NAMALWA (cell line): ENCODE measurements around the gene RDH14.

ENCODE experiments used
- DNase-seq: peaks from one replicate; pipeline ENCODE4 v3.0.0-alpha.2; 2015; ENCODE audit warnings: low spot score

The RDH14 gene, protein sequence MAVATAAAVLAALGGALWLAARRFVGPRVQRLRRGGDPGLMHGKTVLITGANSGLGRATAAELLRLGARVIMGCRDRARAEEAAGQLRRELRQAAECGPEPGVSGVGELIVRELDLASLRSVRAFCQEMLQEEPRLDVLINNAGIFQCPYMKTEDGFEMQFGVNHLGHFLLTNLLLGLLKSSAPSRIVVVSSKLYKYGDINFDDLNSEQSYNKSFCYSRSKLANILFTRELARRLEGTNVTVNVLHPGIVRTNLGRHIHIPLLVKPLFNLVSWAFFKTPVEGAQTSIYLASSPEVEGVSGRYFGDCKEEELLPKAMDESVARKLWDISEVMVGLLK

GRCh38 chr2:18560031-18560796 lies at the start of gene RDH14:
Gene RDH14 (minus strand): TSS chr2:18560653. CDS start chr2:18560572, 81 bp downstream.
- DNase-seq = peak; percentile 93

GRCh38 chr2:18610090-18610489 lies 49.6 kb upstream of the RDH14 start:
- no peak for DNase-seq

DNA sequence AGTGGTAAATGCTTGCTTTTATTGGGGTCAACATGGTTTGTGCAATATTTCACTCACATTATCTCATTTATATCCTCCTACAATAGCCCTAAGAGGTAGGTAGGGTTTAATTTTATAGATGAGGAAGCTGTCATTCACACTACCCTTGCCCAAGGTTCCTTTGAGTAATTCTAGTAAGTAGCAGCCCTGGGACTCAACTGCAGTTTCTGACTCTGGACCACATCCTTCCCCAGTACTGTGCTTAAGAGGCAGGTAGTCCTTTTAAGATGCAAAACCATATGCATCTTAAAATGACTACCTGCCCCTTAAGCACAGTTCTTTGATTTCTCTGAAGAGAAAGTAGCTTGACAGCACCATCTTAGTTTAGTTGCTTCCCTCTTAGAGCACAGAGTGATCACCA lies 44.7 kb upstream of the RDH14 start:
- DNase-seq = no peak

- no peak for DNase-seq
Measured at GRCh38 chr2:18604531-18604885, 44.1 kb upstream of the RDH14 start.

DNA sequence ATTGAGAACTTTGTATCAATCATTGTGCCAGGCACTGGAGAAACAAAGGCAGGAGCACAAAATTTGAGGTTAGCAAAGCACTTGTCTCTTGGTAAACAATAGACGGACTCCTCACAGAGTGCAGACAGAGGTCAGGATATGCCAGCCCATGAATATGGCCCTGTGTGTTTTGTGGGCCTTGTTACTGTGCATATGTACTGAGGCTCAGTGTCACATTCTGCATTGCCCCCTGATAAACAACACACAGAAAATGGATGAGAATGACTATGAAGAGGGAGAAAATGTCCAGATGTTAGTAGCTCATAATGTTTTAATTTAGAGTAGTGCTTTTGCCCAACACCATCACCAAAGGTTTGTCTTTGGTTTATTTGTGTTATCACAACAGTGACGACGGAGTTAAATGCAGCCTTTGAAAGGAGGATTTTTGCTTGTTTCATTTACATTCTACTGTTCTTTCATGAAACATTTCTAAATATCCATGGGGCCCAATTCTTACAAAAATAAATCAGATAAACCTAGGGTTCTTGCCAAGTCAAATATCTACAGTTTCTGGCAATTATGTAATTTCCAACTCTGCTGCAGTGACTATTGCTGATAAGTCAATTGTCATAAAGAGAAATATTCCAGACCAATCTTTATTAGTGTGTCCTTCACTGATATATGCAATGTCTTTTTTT lies 43.5 kb upstream of the RDH14 start:
- no peak for DNase-seq

DNA sequence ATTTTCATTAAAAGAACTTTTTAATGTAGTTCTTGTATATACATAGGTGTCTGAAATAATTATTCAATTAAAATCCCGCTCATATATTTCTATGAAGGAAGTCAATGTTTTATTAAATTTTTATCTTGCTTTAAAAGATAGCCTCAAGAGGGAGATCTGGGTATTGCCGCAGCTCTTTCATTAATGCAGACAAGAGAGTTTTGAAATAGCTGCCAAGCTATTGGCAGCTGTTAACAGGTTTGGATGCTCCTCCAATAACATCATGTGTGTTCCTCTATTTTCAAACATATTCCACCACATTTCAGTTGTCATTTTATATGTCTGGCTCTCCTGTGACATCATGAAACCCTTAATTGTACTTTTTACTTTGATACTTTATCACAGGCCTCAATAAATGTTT lies 41.8 kb upstream of the RDH14 start:
- no peak for DNase-seq

GRCh38 chr2:18600255-18600613 lies 39.8 kb upstream of the RDH14 start:
- peak; percentile 1 for DNase-seq

- no peak for DNase-seq
Measured at GRCh38 chr2:18599509-18600254, 39.2 kb upstream of the RDH14 start.

DNA sequence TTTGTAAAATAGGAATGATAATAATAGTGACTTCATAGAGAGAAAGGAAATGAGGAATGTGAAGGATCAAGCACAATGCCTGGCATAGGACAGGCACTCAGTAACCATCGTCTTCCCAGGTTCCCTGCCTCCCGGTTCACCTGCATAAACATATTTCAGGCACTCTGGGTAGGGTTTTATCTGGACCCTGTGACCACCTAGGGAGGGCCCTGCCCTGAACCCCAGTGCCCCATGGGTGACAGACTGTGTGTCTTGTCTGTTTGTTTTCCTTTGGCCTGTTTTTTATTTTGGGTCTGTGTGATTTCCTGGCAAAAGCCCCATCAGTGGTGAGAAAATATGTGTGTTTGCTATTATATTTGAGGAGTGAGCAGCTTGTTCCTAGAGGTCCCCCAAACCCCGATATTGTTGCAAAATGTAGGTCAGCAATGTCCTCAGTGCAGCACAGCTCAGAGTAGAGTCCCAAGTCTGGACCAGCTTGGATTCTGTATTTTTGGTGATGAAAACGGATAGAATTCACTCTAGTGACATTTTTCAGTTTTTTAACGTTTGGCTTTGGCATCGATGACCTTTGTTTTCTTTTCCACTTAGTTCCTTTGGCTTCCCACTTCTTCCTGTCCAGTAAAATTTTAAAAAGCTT lies 38.5 kb upstream of the RDH14 start:
- DNase-seq = no peak

- no peak for DNase-seq
Measured at GRCh38 chr2:18597618-18598017, 37.2 kb upstream of the RDH14 start.

DNA sequence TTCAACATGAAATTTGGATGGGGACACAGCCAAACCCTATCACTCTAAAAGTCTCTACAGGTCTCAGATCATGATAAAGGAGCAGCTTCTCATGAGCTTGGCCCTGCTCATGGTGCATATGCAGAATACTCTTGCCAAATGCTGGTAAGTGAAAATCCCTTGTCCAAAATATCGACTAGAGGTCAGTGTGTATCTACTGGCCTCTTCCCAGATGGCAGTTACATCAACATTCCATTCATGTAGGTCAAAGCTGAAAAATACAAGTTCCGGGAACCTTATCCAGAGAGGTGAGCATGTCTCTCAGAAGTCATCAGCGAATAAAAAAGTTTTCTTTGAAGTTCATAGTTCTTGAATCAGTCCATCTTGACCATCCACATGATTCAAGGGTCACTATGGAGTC lies 36.5 kb upstream of the RDH14 start:
- DNase-seq = no peak

- DNase-seq = no peak
Measured at GRCh38 chr2:18593496-18593895, 33.0 kb upstream of the RDH14 start.

DNA sequence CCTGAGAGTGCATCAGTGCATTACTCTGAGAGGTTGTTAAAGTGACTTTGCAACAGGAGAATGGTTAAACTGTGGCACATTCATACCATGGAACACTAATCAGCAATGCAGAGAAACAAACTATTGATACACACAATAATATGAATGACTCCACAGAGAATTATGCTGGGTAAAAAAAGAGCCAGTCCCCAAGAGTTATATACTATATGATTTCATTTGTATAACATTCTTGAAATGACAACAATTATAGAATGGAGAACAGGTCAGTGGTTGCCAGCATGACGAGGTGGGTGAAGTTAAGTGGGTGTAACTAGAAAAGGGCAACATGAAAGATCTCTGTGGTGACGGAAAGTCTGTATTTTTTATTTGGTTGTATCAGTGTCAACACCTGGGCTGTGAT lies 31.9 kb upstream of the RDH14 start:
- no peak for DNase-seq

DNA sequence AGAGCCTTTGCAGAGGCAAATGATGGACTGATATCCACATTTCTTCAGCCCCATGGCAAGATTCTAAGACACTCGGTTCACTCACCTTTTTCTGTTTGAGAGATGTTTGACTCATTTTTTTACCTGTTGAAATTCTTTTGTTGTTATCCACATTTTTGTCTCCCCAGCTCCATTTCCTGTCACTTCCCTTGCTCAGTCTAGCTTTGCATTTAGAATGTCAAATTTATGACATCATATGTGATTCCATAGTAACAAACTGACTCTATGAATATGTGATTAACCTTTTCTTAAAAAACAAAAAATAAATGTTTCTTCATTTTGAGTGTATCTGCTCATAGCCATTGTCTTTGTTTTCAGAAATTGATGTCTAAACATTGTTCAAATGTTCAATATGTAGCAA lies 28.9 kb upstream of the RDH14 start, which contains the start of gene NT5C1B:
Gene NT5C1B, minus strand, starts transcription at position 216 of the 400 bp plus-strand sequence. Its CDS starts 101 bp downstream, at position 115.
- no peak for DNase-seq

DNA sequence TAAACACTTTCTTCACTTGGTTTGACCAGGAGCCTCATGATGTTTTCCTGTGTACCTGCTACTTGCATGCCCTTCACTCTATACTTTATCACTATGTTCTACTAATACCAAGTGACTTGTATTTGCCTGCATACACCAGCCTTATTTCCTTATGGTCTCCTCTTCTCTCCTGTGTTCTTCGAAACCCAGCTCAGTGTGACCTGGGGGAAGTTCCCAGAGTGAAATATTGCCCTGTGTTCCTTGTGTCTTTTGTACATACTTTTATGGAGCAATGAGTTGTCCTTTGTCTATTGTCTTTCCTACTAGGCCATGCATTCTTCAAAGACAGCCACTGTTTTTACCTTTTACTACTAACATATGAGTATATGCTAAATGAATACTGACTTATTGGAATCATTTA lies 28.3 kb upstream of the RDH14 start:
- no peak for DNase-seq

DNA sequence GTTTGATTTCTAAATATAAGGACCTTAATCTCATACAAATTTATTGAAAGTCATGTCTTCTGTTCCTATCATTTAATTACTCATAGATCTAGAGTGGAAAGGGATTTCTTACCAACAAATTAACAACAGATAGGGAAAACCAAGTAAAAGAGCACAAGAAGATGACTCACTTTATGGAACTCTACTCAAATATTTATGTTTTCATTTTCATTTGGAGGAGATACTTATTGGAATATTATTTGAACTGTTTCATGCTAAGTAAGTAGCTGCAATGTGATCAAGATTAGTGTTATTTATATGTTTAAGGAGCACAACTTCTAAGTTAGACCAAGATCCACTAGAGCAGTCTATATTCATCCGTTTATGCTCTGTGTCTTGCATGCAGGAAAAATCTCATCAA lies 27.6 kb upstream of the RDH14 start:
- no peak for DNase-seq

DNA sequence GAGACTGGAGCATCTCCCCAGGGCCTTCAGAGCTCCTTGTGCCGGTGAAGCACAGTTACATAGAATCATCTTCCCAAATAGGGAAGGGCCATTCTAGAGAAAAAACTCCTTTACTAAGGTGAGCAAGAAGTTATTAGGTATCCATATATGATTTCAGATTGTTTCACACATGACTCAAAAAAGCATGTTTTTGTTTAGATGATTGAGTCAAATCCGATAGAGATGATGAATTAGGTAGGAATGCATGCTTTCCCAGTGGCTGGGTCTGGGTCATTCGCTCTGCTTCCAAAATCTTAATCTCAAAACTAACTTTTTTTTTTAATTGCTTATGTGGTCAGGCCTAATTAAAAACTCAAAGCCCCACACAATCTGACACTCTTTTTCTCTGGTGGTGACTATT lies 25.1 kb upstream of the RDH14 start:
- no peak for DNase-seq

GRCh38 chr2:18584608-18584954 lies 24.1 kb upstream of the RDH14 start:
- no peak for DNase-seq

- DNase-seq = no peak
Measured at GRCh38 chr2:18583905-18584607, 23.6 kb upstream of the RDH14 start.

GRCh38 chr2:18580606-18581005 lies 20.2 kb upstream of the RDH14 start:
- no peak for DNase-seq

DNA sequence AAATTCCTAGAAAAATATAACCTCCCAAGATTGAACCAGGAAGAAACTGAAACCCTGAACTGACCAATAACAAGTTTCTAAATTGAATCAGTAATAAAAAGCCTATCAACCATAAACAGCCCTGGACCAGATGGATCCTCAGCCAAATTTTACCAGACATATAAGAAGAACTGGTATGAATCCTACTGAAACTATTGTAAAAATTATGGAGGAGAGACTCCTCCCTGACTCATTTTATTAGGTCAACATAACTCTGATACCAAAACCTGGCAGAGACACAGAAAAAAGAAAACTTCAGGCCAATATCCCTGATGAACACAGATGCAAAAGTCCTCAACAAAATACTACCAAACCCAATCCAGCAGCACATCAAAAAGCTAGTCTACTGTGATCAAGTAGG lies 17.6 kb upstream of the RDH14 start:
- DNase-seq = no peak
